Fibroblast of lung (primary cell): Measurements from ENCODE around the gene HMCN2.

Experiments used
- CTCF ChIP-seq, 2 donors: IDR thresholded peaks in 1 of 2; conservative IDR thresholded peaks in 1 of 2; 1 replicate in 1 of 2; 2 replicates in 1 of 2; pipeline ENCODE4 v1.5.1; 2011 to 2012; ENCODE audit warnings: low read length in 2 of 2, control low read depth in 1 of 2, inconsistent platforms in 1 of 2, low read depth in 1 of 2, mild to moderate bottlenecking in 1 of 2
- EZH2 ChIP-seq: IDR thresholded peaks from 2 replicates; pipeline ENCODE4 v1.5.1; 2012; ENCODE audit warnings: low read length, control low read depth, mild to moderate bottlenecking; ENCODE audit errors: missing control alignments

GRCh38 chr9:130465383-130466096, 200.0 kb downstream of the HMCN2 start:
- TF ChIP-seq CTCF (conservative IDR thresholded peaks at IDR 0.05 in 1 of 2, IDR thresholded peaks at IDR 0.05 in 1 of 2; ENCODE audit: low read depth in 1 of 2, low read length in 2 of 2) (no peak), EZH2 (no peak)
